Osteoblast (primary cell): Measurements from ENCODE around the gene OTUD5. TPM values are rescaled to one million over a fixed set of nuclear protein-coding genes. Genes with fewer than 3 reads are reported as not detected.

Experiments
- DNase-seq: peaks from one replicate; pipeline ENCODE4 v3.0.0; 2011; ENCODE audit warnings: low spot score, mixed read lengths; ENCODE audit not compliant: insufficient read length; ENCODE audit errors: missing footprints
- H2AFZ ChIP-seq: 2 replicates; pipeline ENCODE4 v1.6.0; 2011; ENCODE audit warnings: mild to moderate bottlenecking, low read length
- H3K27ac ChIP-seq: 2 replicates; pipeline ENCODE4 v1.5.1; 2011; ENCODE audit warnings: mild to moderate bottlenecking, low read depth, low read length, moderate library complexity
- H3K27me3 ChIP-seq: 2 replicates; pipeline ENCODE4 v1.6.0; 2012; ENCODE audit warnings: mild to moderate bottlenecking, control low read depth, inconsistent platforms, low read length, moderate library complexity; ENCODE audit not compliant: insufficient read depth
- H3K36me3 ChIP-seq: 2 replicates; pipeline ENCODE4 v1.5.1; 2011; ENCODE audit warnings: mild to moderate bottlenecking, low read length, control low read depth, moderate library complexity; ENCODE audit not compliant: insufficient read depth
- H3K4me1 ChIP-seq: 2 replicates; pipeline ENCODE4 v1.5.1; 2011; ENCODE audit warnings: mild to moderate bottlenecking, low read length, control low read depth, moderate library complexity; ENCODE audit not compliant: insufficient read depth
- H3K4me2 ChIP-seq: 2 replicates; pipeline ENCODE4 v1.6.0; 2011; ENCODE audit warnings: mild to moderate bottlenecking, low read length; ENCODE audit not compliant: insufficient read depth
- H3K4me3 ChIP-seq: fragments of 200-600 bp; sonication (generic); 3 replicates; pipeline ENCODE4 v1.5.1; 2012; ENCODE audit warnings: mild to moderate bottlenecking, low read length, inconsistent platforms; ENCODE audit not compliant: insufficient read depth
- H3K79me2 ChIP-seq: 2 replicates; pipeline ENCODE4 v1.6.0; 2012; ENCODE audit warnings: mild to moderate bottlenecking, low read length, control low read depth, inconsistent platforms; ENCODE audit not compliant: insufficient read depth
- H3K9me3 ChIP-seq: 2 replicates; pipeline ENCODE4 v1.5.1; 2011; ENCODE audit warnings: low read depth, low read length, control low read depth
- H4K20me1 ChIP-seq: 2 replicates; pipeline ENCODE4 v1.6.0; 2012; ENCODE audit warnings: mild to moderate bottlenecking, low read length, control low read depth; ENCODE audit not compliant: insufficient read depth
- CTCF ChIP-seq: IDR thresholded peaks from 2 replicates; pipeline ENCODE4 v1.5.1; 2011; ENCODE audit warnings: mild to moderate bottlenecking, low read depth, low read length, moderate library complexity; ENCODE audit errors: extremely low read depth
- total RNA-seq: library from RNA; depleted of rRNA; stranded (reverse); fragments of >200 nt; gene quantifications from 2 replicates; pipeline ENCODE4 v1.2.3, GENCODE V29; 2012

Gene OTUD5
- total RNA-seq, 1 donor, result 33.7 TPM

- H3K4me2 ChIP-seq, result peak overlapping the region; percentile 90
- H3K27ac ChIP-seq, result peak overlapping the region; percentile 91
- H3K27me3 ChIP-seq, result no peaks in the 10 kb centered on the region
- H3K4me1 ChIP-seq, result peaks cover 10% of the 10 kb centered on the region
- H4K20me1 ChIP-seq, result peaks cover under 1% of the 10 kb centered on the region
- H3K4me3 ChIP-seq, result peak overlapping the region; percentile 91
- no peak for DNase-seq
- TF ChIP-seq CTCF, result no peak
- peaks cover 31% of the 10 kb centered on the region for H3K79me2 ChIP-seq
- H3K9me3 ChIP-seq, result no peaks in the 10 kb centered on the region
- peaks cover 8% of the 10 kb centered on the region for H3K36me3 ChIP-seq
- peak overlapping the region; percentile 91 for H2AFZ ChIP-seq
Measured at GRCh38 chrX:48897157-48897624, 60.2 kb downstream of the OTUD5 start.

GRCh38 chrX:48896611-48897011 lies 60.8 kb downstream of the OTUD5 start:
- TF ChIP-seq CTCF, result no peak
- H4K20me1 ChIP-seq, result no peaks in the 10 kb centered on the region
- H3K27me3 ChIP-seq, result no peaks in the 10 kb centered on the region
- H3K4me1 ChIP-seq, result peaks cover 14% of the 10 kb centered on the region
- H3K9me3 ChIP-seq, result no peaks in the 10 kb centered on the region
- peak overlapping the region; percentile 91 for H3K4me3 ChIP-seq
- peak overlapping the region; percentile 90 for H3K4me2 ChIP-seq
- H3K79me2 ChIP-seq, result peaks cover 31% of the 10 kb centered on the region
- H2AFZ ChIP-seq, result peak overlapping the region; percentile 91
- peak; percentile 83 for DNase-seq
- peaks cover 8% of the 10 kb centered on the region for H3K36me3 ChIP-seq
- H3K27ac ChIP-seq, result peak overlapping the region; percentile 91

GRCh38 chrX:48894891-48895290 lies 62.5 kb downstream of the OTUD5 start:
- Histone ChIP-seq H3K9me3 (no peaks in the 10 kb centered on the region), H3K4me1 (peaks cover 14% of the 10 kb centered on the region), H3K4me3 (no peak overlapping the region), H3K36me3 (peaks cover 3% of the 10 kb centered on the region), H3K79me2 (peaks cover 29% of the 10 kb centered on the region), H3K4me2 (no peak overlapping the region), H3K27ac (no peak overlapping the region), H2AFZ (no peak overlapping the region), H4K20me1 (no peaks in the 10 kb centered on the region), H3K27me3 (no peaks in the 10 kb centered on the region)
- peak; percentile 35 for DNase-seq
- no peak for TF ChIP-seq CTCF

- Histone ChIP-seq H3K4me2 (no peak overlapping the region), H3K4me1 (peaks cover 14% of the 10 kb centered on the region), H4K20me1 (no peaks in the 10 kb centered on the region), H3K79me2 (peaks cover 20% of the 10 kb centered on the region), H3K27ac (no peak overlapping the region), H2AFZ (no peak overlapping the region), H3K9me3 (no peaks in the 10 kb centered on the region), H3K27me3 (no peaks in the 10 kb centered on the region), H3K36me3 (peaks cover 3% of the 10 kb centered on the region), H3K4me3 (no peak overlapping the region)
- DNase-seq, result no peak
- no peak for TF ChIP-seq CTCF
Measured at GRCh38 chrX:48893556-48894348, 63.7 kb downstream of the OTUD5 start.
